Mesothelial cell of epicardium (in vitro differentiated cells): ENCODE measurements around the gene B3GALT2. TPM values are rescaled to one million over a fixed set of nuclear protein-coding genes. Genes with fewer than 3 reads are reported as not detected.
A peak's percentile ranks its signal among the peaks of the same experiment; 100 is the strongest.

ENCODE experiments used
- DNase-seq, 2 experiments: peaks; one replicate each; pipeline ENCODE4 v3.0.0; 2021; ENCODE audit warnings: low spot score in 2 of 2; ENCODE audit not compliant: unreplicated experiment in 2 of 2
- H3K27ac Mint-ChIP-seq: 2 replicates; pipeline ENCODE4 v1.8.0; 2021; ENCODE audit warnings: mixed read lengths
- H3K27me3 Mint-ChIP-seq: 2 replicates; pipeline ENCODE4 v1.8.0; 2021; ENCODE audit warnings: low read depth, mixed read lengths
- H3K36me3 Mint-ChIP-seq: 2 replicates; pipeline ENCODE4 v1.8.0; 2021; ENCODE audit warnings: mixed read lengths
- H3K4me1 Mint-ChIP-seq: 2 replicates; pipeline ENCODE4 v1.8.0; 2021; ENCODE audit warnings: mixed read lengths
- H3K4me3 Mint-ChIP-seq: 2 replicates; pipeline ENCODE4 v1.8.0; 2021; ENCODE audit warnings: mild to moderate bottlenecking, moderate library complexity, mixed read lengths
- H3K9me3 Mint-ChIP-seq: 2 replicates; pipeline ENCODE4 v1.8.0; 2021; ENCODE audit warnings: mixed read lengths
- total RNA-seq: library from RNA; stranded (reverse); gene quantifications from 3 replicates; pipeline ENCODE4 v1.2.1, GENCODE V29; 2021
- TF ChIP-seq, protein P1 (sequence below): fragments of 200-600 bp; sonication (generic); IDR thresholded peaks from one replicate; pipeline ENCODE4 v1.5.0; 2021; ENCODE audit warnings: antibody characterized with exemption; ENCODE audit not compliant: unreplicated experiment

Gene B3GALT2
- total RNA-seq, 1 donor from 2014 or later, result 5.8 TPM

- Mint-ChIP-seq H3K27me3 (no peaks in the 10 kb centered on the region), H3K27ac (peak overlapping the region; percentile 82), H3K4me3 (peak overlapping the region; percentile 33), H3K36me3 (peaks cover 6% of the 10 kb centered on the region), H3K9me3 (no peaks in the 10 kb centered on the region), H3K4me1 (peaks cover 55% of the 10 kb centered on the region)
- no peak for DNase-seq
- TF ChIP-seq, protein P1, sequence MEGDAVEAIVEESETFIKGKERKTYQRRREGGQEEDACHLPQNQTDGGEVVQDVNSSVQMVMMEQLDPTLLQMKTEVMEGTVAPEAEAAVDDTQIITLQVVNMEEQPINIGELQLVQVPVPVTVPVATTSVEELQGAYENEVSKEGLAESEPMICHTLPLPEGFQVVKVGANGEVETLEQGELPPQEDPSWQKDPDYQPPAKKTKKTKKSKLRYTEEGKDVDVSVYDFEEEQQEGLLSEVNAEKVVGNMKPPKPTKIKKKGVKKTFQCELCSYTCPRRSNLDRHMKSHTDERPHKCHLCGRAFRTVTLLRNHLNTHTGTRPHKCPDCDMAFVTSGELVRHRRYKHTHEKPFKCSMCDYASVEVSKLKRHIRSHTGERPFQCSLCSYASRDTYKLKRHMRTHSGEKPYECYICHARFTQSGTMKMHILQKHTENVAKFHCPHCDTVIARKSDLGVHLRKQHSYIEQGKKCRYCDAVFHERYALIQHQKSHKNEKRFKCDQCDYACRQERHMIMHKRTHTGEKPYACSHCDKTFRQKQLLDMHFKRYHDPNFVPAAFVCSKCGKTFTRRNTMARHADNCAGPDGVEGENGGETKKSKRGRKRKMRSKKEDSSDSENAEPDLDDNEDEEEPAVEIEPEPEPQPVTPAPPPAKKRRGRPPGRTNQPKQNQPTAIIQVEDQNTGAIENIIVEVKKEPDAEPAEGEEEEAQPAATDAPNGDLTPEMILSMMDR, result no peak
These were observed 4.9 kb downstream of the B3GALT2 start for GRCh38 chr1:193181536-193181935.

DNA sequence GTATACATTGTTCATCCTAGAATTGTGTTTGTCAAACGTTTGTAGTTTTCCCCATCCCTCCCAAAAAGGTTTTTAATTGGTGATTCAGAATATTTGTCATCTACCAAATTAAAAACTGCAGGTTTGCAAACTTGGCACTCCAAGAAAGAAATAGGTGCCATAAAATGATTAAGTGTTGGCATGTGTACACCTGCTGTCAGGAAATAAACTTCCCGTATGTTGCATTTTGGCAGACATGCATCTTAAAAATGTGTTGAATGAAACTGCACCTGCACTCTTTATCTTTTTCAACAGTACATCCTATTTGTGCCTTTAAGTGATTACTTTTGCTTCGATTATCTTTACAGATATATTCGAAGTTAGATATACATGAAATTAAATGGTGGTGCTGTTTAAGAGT is 7.3 kb downstream of the B3GALT2 start:
- Mint-ChIP-seq H3K27me3 (no peaks in the 10 kb centered on the region), H3K9me3 (no peaks in the 10 kb centered on the region), H3K4me3 (no peak overlapping the region), H3K4me1 (peaks cover 32% of the 10 kb centered on the region), H3K36me3 (peaks cover 13% of the 10 kb centered on the region), H3K27ac (no peak overlapping the region)
- TF ChIP-seq, protein P1, result no peak
- DNase-seq, result no peak

- peaks cover 23% of the 10 kb centered on the region for H3K4me1 Mint-ChIP-seq
- TF ChIP-seq, protein P1, result no peak
- no peak overlapping the region for H3K27ac Mint-ChIP-seq
- peaks cover 6% of the 10 kb centered on the region for H3K9me3 Mint-ChIP-seq
- DNase-seq, result no peak
- no peak overlapping the region for H3K4me3 Mint-ChIP-seq
- H3K36me3 Mint-ChIP-seq, result peaks cover 24% of the 10 kb centered on the region
- no peaks in the 10 kb centered on the region for H3K27me3 Mint-ChIP-seq
These were observed 9.6 kb downstream of the B3GALT2 start for GRCh38 chr1:193176788-193177187.

GRCh38 chr1:193176113-193176512 is 10.3 kb downstream of the B3GALT2 start:
- Mint-ChIP-seq H3K27me3 (no peaks in the 10 kb centered on the region), H3K4me1 (peaks cover 16% of the 10 kb centered on the region), H3K27ac (no peak overlapping the region), H3K36me3 (peaks cover 26% of the 10 kb centered on the region), H3K9me3 (peaks cover 10% of the 10 kb centered on the region), H3K4me3 (no peak overlapping the region)
- TF ChIP-seq, protein P1, result no peak
- no peak for DNase-seq

GRCh38 chr1:193157360-193157759 is 29.1 kb downstream of the B3GALT2 start:
- DNase-seq, result no peak
- Mint-ChIP-seq H3K36me3 (peaks cover 27% of the 10 kb centered on the region), H3K4me3 (no peak overlapping the region), H3K27ac (no peak overlapping the region), H3K9me3 (no peaks in the 10 kb centered on the region), H3K4me1 (peaks cover 12% of the 10 kb centered on the region), H3K27me3 (no peaks in the 10 kb centered on the region)
- TF ChIP-seq, protein P1, result no peak

- TF ChIP-seq, protein P1, result no peak
- H3K36me3 Mint-ChIP-seq, result peaks cover 30% of the 10 kb centered on the region
- no peaks in the 10 kb centered on the region for H3K9me3 Mint-ChIP-seq
- no peak overlapping the region for H3K4me3 Mint-ChIP-seq
- no peak for DNase-seq
- H3K27me3 Mint-ChIP-seq, result no peaks in the 10 kb centered on the region
- peaks cover 12% of the 10 kb centered on the region for H3K4me1 Mint-ChIP-seq
- H3K27ac Mint-ChIP-seq, result peak overlapping the region; percentile 52
These were observed 29.6 kb downstream of the B3GALT2 start for GRCh38 chr1:193156822-193157142.
